Thoracic aorta (tissue), 2 donors: ENCODE data around the gene AVEN. TPM values are rescaled to one million over a fixed set of nuclear protein-coding genes. Genes with fewer than 3 reads are reported as not detected.

ENCODE experiments used
- ATAC-seq: fragments of 150-250 bp; one replicate; pipeline ENCODE4 v1.8.0; 2017; ENCODE audit warnings: low read depth; ENCODE audit not compliant: insufficient number of reproducible peaks, low FRiP score
- DNase-seq: peaks from one replicate; pipeline ENCODE4 v3.0.0-alpha.2; 2020; ENCODE audit warnings: low spot score
- H3K27ac ChIP-seq, 2 donors: fragments of 200-600 bp; sonication (generic); 1 replicate in 1 of 2; 2 replicates in 1 of 2; pipeline ENCODE4 v1.5.1; 2016; ENCODE audit warnings: mild to moderate bottlenecking in 2 of 2, moderate library complexity in 2 of 2
- H3K27me3 ChIP-seq: fragments of 200-600 bp; sonication (generic); replicated peaks from 2 replicates; pipeline ENCODE4 v1.6.0; 2016; ENCODE audit warnings: mild to moderate bottlenecking; ENCODE audit not compliant: insufficient read depth
- H3K36me3 ChIP-seq: fragments of 200-600 bp; sonication (generic); one replicate; pipeline ENCODE4 v1.5.1; 2016
- H3K4me1 ChIP-seq, 2 donors: fragments of 200-600 bp; sonication (generic); 1 replicate in 1 of 2; 2 replicates in 1 of 2; pipeline versions ENCODE4 v1.5.1 to v1.6.0; 2016; ENCODE audit warnings: low read depth in 2 of 2, mild to moderate bottlenecking in 1 of 2; ENCODE audit not compliant: control insufficient read depth in 1 of 2
- H3K4me3 ChIP-seq: fragments of 200-600 bp; sonication (generic); 2 replicates; pipeline ENCODE4 v1.5.1; 2016; ENCODE audit warnings: mild to moderate bottlenecking
- H3K9me3 ChIP-seq: fragments of 200-600 bp; sonication (generic); 2 replicates; pipeline ENCODE4 v1.5.1; 2016
- CTCF ChIP-seq: fragments of 200-600 bp; sonication (generic); IDR thresholded peaks from one replicate; pipeline ENCODE4 v1.5.1; 2019; ENCODE audit warnings: antibody characterized with exemption
- total RNA-seq, 2 donors: library from RNA; depleted of rRNA; stranded (reverse); fragments of >200 nt; gene quantifications; one replicate each; pipeline versions ENCODE4 v1.1.0 to v1.2.3, GENCODE V29; 2016

The AVEN gene
- total RNA-seq, 2 donors from 2014 or later = 26.5 to 29.0 TPM

- no peak overlapping the region for H3K4me3 ChIP-seq
These were observed 131.7 kb downstream of the AVEN start for GRCh38 chr15:33907326-33907725.

GRCh38 chr15:33903661-33904060 is 135.3 kb downstream of the AVEN start:
- DNase-seq (no peak), ATAC-seq (no peak)
- Histone ChIP-seq H3K4me1 (no peaks in the 10 kb centered on the region), H3K36me3 (no peaks in the 10 kb centered on the region), H3K4me3 (no peak overlapping the region), H3K9me3 (no peaks in the 10 kb centered on the region), H3K27me3 (no peaks in the 10 kb centered on the region), H3K27ac (no peak overlapping the region)
- TF ChIP-seq CTCF = no peak

More at GRCh38 chr15:33907326-33907725, 131.7 kb downstream of the AVEN start:
- Histone ChIP-seq H3K27me3 (no peaks in the 10 kb centered on the region), H3K36me3 (no peaks in the 10 kb centered on the region), H3K27ac (no peak overlapping the region), H3K4me1 (no peaks in the 10 kb centered on the region), H3K9me3 (no peaks in the 10 kb centered on the region)
- ATAC-seq (no peak), DNase-seq (no peak)
- TF ChIP-seq CTCF = no peak

- no peak for DNase-seq
- H3K27ac ChIP-seq = no peak overlapping the region
- no peak for TF ChIP-seq CTCF
- no peaks in the 10 kb centered on the region for H3K27me3 ChIP-seq
- no peak overlapping the region for H3K4me3 ChIP-seq
- H3K9me3 ChIP-seq = no peaks in the 10 kb centered on the region
- ATAC-seq = no peak
- H3K4me1 ChIP-seq = no peaks in the 10 kb centered on the region
- no peaks in the 10 kb centered on the region for H3K36me3 ChIP-seq
These were observed 137.0 kb downstream of the AVEN start for GRCh38 chr15:33902043-33902442.

- Histone ChIP-seq H3K36me3 (no peaks in the 10 kb centered on the region), H3K27ac (no peak overlapping the region), H3K27me3 (no peaks in the 10 kb centered on the region), H3K4me1 (no peaks in the 10 kb centered on the region), H3K9me3 (no peaks in the 10 kb centered on the region), H3K4me3 (no peak overlapping the region)
- DNase-seq (no peak), ATAC-seq (no peak)
- no peak for TF ChIP-seq CTCF
These were observed 144.8 kb downstream of the AVEN start for GRCh38 chr15:33894193-33894592.

GRCh38 chr15:33888176-33888575 is 150.8 kb downstream of the AVEN start:
- H3K36me3 ChIP-seq = no peaks in the 10 kb centered on the region
- H3K27ac ChIP-seq = no peak overlapping the region
- H3K4me1 ChIP-seq = no peaks in the 10 kb centered on the region
- ATAC-seq (no peak), DNase-seq (no peak)
- H3K9me3 ChIP-seq = no peaks in the 10 kb centered on the region
- H3K4me3 ChIP-seq = no peak overlapping the region
- TF ChIP-seq CTCF = no peak
- H3K27me3 ChIP-seq = no peaks in the 10 kb centered on the region
